NCI-H187 (cell line): ENCODE results near the gene ZNF593.

ENCODE experiments used
- DNase-seq, 2 experiments: peaks; one replicate each; lab custom pipeline; 2025; lab: John Stamatoyannopoulos, UW

ZNF593 gene

DNA sequence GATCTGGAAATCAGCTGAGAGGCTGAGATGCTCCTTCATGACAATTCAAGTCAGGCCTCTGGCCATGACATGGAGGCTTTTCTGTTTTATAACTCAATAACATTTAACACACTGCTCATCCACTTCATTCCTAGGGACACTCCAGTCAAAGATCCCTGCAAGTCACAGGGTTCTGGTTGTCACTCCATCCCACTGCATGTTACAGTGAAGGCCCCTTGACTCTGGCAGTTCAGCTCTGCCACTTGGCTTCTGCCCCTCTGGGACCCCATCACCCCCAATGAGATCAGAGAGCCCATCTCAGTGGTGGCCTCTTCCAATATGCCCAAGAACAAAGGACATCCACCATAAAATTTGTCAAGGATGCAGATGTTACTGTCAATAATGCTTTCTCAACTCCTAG, 20.8 kb upstream of the ZNF593 start:
- DNase-seq: no peak

DNA sequence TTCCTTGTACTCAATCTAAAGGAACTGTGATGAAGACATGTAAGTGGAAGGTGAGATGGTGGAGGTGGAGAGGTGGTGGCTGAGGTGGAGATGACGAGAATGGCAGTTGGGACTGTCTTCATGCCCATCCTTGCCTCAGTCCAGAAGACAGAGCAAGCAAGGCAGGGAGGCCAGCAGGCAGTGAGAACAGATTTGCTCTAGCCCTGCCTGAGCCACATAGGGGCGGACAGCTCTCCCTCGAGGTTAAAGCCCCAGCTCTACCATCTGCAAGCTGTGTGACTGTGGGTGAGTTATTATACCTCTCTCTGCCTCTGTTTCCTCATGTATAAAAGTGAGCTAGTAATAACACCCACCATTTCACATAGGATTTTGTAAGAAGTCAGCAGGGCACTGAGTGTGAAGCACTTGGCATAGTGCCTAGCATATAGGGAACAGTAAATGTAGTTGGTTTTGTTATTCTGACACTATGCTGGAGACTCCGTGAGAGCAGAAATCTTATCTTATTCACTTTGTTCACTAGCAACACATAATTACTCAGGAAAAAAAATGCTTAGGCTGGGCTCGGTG, 15.7 kb upstream of the ZNF593 start:
- no peak for DNase-seq

DNA sequence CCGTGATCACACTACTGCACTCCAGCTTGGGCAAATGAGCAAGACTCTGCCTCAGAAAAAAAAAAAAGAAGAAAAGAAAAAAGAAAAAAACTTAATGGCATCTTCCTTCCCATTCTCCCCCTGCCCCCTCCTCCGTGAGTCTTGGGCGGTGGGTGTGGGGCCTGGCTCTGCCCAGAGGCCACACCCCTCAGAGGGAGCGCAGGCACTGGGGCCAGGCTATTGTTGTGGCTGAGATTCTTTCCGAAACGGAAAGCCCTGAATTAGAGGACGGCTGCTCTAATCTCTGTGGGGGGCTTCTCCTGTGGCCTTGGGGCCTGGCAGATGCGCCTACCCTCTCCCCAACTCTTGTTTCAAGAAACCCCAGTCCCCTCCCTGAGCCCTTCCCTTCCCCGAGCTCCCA, 15.0 kb upstream of the ZNF593 start:
- DNase-seq: no peak

DNA sequence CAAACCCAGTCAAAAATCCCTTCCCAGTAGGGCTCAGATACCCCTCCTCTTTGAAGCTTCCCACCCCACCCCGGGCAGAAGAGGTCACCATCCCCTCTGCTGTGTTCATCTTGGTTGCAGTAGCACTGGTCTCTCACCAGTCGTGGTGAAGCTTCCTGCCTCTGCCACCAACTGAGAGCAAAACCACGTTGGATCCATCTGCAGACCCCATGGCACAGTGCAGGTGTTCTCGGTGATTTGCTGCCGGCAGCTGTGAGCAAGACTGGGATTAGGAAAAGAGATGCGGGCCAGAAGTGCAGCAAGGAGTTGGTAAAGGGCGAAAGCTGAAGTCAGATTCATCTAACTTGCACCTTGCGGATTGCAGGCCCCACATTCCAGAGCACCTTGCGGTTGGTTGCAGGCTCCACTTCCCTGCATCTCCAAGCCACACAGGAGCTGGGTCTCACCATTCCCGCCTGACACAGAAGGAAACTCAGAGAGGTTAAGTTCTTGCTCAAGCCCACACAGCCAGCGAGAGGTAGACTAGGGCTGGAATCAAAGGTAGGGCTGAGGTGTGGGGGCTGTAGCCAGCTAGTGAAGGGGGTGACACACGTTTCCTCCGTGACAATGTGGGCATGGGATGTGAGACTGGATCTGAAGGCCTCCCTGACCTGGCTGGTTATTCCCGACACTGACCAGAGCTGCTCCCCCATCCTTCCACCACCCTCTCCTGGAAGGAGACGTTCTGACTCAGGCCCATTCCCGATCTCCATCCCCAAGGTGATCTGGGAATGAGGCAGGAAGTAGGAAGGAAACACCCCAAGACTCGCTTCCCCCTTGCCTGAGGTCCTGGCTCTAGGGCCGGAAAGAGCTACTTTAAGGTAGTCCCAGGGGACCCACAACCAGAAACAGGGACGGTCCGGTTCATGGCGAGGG, 14.1 kb upstream of the ZNF593 start:
- DNase-seq: no peak

DNA sequence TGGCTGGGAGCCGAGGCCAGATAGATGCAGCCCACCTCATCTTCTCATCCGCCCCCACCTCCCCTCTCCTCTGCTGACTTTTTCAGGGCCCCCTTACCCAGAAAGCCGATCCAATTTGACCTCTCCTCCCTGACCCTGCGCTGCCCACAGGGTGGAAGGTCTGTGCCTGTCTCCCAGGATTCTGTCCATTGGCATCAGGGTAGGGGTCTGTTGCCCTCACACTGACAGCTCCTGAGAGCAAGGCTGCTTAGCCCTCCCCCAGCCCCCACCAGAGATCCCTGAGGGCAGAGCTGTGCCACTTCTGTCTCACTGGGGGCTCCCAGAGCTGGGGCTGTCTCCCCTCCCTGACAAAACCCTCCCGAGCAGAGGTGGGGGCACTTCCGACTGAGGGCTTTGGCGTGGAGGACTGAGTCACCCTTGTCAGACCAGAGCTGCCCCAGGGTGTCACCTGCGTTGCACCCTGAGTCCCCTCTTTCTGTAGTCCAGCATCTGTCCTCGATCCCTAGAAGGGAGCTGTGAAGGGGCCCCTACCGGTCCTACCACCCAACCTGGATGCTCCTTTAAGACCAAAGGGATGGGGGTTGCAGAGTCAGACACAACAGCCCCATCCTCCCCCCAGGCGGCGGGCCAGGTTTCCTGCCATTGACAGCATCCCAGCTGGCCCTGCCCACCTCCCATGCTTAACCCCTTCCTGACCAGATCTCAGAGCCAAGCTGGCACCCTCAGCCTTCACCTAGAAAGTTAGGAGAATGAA, 13.2 kb upstream of the ZNF593 start:
- no peak for DNase-seq

DNA sequence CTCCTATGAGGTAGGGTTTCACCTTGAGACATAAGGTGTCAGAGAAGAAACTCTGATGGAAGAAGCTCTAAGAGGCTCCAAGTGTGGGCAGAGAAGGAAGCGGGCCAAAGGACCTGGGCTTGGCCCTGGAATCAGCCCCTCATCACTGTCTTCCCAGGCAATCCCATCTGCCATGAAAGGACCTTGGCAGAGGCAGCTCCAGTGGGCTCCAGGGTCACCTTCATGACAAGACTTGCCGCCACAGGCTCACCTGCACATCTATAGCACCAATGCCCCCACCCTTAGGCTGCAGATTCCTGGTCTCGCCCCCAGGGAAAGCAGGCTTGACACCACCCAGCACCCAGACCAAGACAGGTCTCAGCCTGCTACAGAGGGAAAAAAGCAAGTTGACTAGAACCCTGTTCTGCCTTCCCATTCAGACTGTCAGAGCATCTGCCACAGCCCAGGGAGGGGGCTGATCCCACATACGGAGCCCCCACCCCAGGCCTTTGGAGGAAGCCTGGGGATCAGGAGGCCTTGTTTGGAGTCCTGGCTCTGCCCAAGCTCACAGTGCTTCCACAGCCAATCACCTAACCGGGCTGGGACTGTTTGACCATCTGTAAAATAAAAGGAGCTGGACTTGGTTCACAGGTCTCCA, 11.3 kb upstream of the ZNF593 start:
- DNase-seq: no peak

DNA sequence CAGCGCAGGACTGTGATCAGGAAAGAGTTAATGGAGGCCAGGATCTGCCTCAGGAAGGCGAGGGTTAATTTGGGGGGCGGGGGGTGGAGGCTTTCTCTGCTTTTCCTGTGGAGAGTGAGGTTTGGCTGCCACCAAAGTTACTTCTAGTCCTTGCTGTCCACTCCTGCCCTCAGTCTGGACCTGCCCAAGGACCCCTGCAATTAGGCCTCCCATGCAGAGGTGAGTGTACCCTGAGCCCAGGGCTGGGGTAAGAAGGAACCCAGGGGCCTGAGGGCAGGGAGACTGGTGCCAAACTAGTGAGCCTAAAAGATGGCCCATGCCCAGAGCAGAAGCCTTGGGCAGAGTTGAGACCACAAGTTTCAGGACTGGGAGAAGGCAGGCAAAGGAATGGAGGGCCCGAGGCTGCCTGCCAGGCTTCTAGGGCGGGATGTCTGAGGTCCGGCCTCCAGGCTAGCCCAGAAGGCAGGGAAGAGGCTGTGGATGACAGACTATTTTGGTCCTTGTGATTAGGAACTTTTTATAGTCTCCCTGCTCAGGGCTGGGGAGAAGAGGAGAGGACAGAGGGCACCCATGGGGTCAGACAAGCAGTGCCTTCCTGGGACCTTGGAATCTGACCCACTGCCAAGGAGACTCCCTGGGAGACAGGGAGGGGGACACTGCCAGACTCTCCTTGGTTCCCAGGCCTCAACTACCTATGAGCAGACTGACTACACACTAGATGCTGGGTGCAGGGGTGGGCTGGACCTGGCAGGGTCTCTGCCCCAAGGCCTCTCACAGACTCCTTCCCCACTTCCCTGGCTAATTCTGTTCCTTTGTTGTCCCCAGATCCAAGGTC, 10.6 kb upstream of the ZNF593 start, which contains the start of gene FAM110D:
FAM110D (plus strand) TSS at position 172 of the 835 bp plus-strand sequence. CDS start 2,213 bp downstream, outside the sequence.
- no peak for DNase-seq

DNA sequence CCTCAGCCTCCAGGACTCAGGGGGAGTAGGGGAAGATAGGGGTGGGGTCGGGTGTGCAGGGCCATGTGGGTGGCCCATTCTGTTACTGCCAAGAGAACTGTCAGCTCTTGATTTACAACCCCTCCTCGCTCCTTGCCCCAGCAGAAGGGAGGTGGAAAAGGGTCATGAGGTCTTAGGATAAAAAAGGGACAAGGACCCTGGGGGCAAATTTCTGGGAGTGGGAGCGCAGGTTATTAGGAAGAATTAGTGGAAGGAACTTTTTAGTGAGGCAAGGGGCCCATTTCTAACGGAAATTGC, 10.0 kb upstream of the ZNF593 start:
- DNase-seq: no peak

DNA sequence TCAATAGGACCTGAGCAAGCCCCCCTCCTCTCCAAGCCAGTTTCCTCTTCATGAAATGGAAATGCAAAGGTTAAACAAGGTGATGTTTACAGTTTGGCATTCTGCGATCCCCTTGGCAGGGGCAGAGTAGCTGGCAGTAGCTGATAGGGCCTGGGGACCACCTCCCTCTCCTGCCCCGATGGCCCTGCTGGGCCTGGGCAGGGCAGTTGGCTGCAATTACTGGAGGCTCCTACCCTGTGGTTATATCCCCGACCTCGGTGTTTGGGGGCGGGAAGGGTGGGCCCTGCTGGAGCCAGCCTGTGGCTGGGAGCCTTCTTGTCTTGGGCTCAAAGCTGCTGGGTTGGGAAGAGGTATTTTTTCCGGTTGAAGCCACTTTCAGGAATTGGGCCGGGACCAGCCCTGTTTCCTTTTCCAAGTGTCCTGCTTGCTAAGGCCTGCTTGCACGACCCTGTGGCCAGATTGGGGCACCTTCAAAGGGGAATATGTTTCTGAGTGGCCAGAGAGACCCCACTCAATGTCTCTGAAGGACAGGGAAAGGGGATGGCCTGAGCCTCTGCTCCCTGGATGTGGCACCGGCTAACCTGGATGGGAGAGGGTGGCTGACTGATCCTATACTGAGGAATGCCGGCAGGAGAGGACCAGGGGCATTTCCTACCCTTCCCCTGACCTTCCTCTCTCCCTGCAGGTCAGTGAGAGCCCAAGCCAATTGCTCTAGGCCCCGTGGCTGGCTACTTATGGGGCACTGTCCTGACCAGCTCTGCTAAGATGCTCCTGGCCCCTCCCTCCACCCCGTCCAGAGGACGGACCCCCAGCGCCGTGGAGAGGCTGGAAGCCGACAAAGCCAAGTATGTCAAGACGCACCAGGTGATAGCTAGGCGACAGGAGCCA, 8.9 kb upstream of the ZNF593 start:
- DNase-seq: no peak

DNA sequence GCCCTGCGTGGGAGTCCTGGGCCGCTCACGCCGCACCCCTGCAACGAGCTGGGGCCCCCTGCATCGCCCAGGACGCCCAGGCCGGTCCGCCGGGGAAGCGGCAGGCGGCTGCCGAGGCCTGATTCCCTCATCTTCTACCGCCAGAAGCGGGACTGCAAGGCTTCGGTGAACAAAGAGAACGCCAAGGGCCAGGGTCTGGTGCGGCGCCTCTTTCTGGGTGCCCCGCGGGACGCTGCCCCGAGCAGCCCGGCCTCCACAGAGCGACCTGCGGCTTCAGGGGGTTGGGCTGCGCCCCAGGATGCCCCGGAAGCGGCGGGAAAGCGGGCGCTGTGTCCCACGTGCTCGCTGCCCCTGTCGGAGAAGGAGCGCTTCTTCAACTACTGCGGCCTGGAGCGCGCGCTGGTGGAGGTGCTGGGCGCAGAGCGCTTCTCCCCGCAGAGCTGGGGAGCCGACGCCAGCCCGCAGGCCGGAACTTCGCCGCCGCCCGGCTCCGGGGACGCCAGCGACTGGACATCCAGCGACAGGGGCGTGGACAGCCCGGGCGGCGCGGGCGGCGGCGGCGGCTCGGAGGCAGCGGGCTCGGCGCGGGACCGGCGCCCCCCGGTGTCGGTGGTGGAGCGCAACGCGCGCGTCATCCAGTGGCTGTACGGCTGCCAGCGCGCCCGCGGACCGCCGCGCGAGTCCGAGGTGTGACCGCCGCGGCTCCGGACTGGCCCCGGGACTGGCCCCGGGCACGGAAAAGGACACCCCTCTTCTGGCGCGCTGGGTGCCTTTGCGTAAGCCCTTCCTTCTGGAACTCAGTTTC, 8.1 kb upstream of the ZNF593 start:
- no peak for DNase-seq

DNA sequence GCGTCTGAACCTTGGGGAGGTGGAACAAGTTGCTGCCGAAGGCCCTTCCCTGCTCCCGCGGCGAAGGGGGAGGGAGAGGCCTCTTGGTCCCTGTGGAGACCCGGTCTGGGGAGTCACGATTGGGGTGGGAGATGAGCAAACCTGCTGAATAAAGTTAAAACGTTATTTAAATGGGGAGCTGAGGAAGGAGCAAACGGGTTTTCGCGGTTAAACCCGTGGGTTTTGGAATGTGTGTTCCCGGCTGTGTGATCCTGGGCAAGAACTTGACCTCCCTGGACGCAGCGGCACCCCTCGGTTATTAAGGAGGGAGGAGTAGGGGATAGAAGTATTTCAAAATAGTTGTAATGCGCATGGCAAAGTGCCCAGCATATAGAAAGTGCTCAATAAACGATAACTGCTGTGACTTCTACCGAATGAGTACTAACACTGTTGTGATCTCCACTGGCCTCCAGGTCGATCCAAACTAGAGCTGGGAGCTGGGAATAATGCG, 7.4 kb upstream of the ZNF593 start:
- DNase-seq: no peak

DNA sequence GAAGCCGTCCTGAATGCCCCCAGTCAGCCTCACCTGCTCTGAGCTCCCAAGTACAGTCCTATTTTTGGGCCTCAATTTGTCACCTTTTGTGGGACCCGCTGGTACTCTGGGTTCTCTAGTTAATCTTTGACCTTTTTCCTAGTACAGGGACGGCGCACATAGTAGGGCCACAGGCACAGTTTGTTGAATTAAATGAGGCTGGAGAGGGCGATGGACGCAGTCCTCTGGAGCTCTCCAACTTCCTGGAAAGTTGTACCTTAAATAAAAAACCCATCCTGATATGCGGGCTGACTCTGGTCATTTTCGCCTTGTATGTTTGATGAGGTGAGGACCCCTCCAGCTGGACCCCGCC, 6.0 kb upstream of the ZNF593 start:
- no peak for DNase-seq

DNA sequence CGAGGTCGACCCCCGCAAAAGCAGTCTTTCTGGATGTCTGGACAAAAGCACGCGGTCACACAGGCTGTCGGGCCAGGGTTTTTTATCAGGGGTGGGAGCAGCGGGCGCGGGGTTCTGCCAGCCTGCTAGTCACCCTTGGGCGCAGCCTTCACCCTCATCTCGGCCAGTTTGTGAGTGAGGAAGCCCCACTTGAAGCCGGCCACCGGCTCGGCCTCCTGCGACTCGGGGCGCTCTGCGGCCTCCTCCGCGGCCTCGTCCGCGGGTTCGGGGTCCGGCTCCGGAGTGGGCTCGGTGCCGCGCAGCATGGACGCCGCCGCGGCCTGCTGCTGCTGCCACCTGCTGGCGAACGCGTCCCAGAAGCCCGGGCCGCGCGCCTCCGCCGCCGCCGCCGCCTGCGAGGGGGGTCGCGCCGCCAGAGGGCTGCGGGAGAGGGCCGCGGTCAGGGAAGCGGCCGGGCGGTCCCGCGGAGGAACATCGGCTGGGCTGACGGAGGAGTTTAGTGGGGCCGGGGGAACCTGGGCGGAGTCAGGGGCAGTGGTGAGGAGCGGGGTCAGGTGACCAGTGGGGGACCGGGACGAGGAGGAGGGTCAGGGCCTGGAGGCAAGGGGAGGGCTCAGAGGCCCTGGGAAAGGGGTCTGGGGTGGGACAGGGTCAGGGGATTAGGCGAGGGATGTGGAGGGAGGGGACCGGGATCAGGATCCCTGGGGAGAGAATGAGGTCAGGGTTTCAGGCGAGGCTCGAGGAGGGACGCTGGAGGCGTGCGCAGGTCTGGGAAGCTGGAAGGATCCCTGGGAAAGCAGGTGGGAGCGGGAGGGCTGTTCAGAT, 5.5 kb upstream of the ZNF593 start:
- no peak for DNase-seq

DNA sequence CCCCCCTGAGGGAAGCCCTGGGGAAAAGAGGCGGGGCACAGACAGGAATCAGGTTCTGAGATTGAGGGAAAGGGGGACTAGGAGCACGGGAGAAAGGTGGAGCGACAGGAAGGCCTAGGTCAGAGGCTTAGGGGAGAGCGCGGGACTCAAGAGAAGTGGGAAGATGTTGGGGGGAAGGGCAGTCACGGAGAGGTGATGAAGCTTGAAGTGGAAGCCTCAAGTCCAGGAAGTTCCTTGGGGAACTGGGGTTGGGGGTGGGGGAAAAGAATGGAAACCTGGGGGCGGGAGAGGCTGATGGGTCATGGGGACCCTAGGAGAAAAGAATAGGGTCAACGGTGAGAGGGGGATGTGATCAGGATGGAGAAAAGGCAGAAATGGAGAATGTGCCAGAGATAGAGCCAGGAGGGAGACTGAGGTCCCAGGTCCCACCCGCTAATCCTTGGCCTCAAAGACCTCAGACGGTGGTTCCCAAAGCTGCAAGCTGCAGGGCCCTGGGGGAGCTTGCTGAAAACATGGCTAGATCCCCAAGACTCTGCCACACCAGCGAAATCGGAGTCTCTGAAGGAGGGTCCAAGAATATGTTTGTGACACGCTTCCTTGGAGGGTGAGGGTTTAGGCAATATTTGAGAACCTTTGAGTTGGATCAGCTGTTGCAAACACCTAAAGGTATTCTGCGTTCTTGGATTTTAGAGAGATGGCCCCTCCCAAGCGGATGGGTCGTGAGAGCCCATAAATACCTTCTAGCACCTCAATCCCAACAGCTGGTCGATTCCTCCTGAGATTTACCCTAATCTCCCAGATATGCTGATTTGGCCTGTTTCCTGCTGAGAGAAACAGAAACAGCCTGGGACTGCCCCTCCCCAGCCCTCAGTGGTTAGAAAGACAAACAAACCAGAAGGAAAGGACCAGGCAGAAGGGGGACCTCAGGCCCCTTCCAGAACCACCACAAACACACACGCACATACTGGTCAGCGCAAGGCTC, 4.6 kb upstream of the ZNF593 start:
- DNase-seq: no peak

DNA sequence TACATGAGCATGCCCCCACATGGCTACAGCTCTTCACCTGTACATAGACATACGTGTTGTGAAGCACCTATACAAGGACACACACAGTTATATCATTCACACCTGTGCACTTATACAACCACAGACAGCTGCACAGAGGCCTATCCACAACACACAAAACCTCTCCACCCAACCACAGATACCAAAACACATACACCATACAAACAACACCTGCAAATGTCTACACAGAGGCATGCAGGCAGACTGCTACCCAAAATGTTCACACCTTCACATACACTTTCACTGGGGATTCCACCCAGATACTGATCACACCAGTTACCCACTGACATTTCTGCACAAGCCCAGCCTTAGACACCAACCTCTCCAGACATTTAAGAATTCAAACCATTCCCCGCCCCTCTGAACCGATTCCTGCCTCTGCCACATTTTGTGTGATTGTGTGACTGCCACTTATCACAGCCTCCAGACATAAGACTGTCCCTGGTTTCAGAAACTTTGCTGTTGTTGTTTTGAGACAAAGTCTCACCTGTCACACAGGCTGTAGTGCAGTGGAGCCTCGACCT, 2.9 kb upstream of the ZNF593 start:
- DNase-seq: no peak

DNA sequence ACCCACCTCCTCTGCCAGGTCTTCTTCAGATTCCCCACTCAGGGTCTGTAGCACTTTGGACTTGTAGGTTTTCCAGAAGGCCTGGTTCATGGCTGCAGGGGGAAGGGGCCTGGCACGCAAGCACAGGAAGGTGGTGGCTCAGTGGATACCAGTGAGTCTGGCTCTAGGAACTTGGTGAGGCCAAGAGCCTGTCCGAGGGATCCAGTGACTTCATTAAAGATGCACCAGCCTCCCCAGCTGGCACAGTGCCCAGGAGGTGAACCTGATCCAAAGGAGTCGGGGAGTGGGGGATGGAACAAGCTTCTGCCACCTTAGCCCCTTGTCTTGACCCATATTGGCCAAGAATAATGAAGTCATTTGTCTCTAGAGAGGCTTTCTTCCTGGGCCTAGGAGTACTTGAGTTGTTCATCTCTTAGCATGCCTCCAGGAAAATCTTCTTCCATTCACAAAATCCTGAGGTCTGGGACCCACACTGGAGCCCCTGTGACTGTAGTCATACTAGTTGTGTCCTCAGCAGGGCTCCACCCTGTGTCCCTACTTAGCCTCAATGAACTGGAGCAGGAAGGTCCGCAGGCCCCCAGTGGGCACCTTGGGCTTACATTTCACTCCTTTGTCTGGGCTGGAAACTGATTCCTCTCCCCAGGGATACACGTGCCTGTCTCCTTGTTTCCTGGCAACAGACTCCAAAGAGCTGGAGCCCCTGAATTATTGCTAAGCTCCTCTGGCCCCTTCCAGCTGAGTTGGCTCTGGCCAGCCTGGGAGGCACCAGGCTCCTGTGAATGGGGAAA, 1.1 kb upstream of the ZNF593 start, which contains the start of gene C1orf232:
C1orf232 (minus strand) TSS at position 554 of the 788 bp plus-strand sequence; CDS start at position 90, 464 bp downstream.
- peak; percentile 60 to 65 for DNase-seq
